NCI-H146 treated with DMSO at 0.1 percent for 48 hours (cell line): ENCODE measurements around the gene RGPD8.
"Not testable (repeated sequence)": the region's sequence is repeated elsewhere in the genome, so short reads cannot be mapped to it uniquely, and the experiment has no call there.

Experiments
- DNase-seq: peaks from one replicate; lab custom pipeline; 2025; ENCODE audit not compliant: unreplicated experiment; lab: John Stamatoyannopoulos, UW

Gene RGPD8

DNA sequence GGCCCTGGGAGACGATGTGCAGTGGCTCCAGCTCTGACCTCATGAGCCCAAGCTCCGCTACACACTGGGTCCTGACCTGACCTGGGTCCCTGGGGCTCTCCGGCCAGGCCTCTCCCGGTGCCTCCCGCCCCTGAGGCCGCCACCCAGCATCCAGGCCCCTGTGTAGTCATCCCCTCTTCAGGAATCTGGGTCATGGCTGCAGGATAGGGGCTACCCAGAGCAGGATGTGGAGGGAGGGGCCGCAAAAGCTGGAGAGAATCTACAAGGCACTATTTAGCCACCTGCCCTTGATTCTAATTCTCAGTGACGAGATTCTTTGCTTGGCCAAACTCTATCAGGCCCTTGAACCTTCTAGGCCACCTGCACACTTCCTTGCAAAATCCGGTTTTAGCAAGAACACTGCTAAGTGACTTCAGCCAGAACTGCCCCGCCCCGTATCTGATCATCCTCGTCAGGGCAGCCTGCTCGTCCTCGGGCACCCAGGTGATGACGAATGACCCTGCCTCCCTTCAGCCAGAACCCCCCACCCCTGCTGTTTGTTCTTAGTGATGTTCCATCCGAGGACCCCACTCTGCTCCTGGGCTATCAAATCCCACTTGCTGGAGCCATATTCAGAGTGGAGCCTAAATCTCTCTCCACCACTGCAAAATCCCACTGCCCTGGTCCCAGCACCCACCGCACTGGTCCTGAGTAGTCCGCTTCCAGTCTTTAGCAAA is 2.4 kb upstream of the RGPD8 start:
- not testable (repeated sequence) for DNase-seq

DNA sequence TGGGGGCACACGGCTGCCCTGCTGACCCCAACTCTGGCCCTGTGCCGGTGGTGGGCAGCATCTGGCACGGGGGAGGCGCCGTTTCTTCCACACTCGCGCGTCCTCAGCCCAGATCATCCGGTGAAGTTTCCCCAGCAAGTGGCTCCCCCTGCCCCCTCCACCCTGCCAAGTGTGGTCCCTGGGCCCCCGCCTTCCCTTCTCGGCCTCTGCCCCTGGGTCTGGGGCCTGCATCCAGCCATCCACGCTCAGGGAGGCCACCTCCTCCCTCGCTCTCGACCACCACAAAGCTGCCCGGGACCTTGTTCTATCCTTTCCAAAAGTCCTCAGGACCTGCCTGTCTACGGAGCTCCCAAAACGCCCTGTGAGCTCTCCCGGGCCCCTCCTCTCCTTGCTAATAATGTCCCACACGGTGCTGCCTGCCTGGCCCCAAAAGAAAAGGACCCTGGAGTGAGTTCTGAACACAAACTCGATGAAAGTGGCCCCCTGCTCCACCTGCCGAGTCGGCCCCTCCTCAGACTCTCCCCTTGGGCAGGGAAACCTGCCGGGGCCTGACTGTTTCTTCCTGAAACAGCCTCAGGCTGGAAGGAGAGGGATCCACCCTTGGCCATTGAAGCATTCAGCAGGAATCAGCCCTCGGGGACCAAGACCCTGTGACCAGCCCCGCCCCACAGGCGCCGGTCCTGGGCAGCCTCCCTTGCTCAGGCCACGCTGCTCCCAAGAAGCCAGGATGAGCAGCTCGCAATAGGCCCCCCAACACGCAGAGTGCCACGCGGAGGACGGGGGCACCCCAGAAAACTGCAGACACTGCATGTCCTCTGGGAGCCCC is 1.7 kb upstream of the RGPD8 start:
- not testable (repeated sequence) for DNase-seq

DNA sequence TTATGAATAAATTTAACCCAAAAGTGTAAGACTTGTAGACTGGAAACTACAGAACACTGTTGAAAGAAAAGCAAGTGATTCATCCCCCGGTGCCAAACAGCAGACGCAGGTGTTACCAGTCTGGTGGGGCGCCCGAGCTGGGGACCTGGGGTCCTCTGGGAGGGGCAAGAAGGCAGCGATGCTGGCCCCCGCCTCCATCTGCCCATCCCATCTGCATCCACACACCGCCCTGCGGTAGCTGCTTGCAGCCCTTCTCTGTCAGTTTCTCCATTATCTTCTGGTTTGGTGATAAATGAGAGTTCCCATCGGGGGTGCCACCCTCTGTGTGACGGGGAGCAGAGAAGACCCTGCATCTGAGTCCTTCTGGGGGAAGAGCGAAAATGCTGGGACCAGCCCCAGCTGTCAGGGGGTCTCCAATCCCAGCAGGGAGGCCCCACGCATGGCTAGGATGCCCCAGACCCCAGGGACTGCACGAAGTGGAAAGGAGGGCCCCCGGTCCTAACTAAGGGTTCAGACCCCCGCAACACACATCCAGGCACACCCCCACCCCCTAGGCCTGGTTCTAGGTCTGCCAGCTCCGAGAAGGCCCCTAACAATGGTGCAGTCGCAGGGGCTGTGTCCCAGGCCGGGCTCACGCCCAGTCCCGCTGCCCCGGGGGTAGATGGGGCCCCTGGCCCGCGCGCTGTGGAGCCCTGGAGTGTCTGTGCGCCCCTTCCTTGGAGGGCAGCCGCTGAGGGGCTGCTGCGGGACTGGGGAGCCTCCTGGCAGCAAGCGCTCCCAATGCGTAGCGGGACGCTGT is 686 bp upstream of the RGPD8 start:
- no peak for DNase-seq

DNA sequence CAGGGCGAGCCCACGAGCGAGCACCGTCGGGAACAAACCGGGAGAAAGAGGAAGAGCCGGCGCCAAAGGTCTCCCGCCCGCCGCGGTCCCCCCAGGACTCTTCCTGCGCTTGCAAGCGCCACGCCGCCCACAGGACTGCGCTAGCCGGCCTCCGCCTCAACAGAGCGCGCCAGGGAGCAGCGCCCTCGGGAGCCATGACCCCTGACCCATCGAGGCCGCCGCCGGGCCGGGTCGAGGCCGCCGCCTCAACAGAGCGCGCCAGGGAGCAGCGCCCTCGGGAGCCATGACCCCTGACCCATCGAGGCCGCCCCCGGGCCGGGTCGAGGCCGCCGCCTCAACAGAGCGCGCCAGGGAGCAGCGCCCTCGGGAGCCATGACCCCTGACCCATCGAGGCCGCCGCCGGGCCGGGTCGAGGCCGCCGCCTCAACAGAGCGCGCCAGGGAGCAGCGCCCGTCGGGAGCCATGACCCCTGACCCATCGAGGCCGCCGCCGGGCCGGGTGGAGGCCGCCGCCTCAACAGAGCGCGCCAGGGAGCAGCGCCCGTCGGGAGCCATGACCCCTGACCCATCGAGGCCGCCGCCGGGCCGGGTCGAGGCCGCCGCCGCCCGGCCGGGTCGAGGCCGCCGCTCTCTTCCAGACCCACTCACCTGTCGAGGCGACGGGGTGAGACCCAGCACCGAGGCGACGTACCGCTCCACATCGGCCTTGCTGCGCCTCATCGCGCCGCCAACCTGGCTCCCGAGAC is 538 bp downstream of the RGPD8 start:
- DNase-seq, result not testable (repeated sequence)

DNA sequence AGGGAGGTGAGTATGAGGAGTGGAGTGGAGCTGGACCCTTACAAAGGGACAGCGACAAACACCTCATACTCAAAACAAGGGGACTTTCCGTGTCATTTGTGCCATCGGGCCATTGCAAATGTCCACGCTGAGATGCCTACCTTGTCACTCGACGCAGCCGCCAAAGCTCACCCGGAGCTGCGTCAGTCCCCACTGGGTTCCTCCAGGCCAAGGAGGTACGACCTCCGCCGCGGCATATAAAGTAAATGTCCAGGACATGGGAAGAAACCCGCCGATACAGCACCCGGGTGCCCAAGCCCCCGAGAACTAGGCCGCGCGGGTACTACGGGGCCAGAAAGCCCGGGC is 1.1 kb downstream of the RGPD8 start:
- DNase-seq, result not testable (repeated sequence)

DNA sequence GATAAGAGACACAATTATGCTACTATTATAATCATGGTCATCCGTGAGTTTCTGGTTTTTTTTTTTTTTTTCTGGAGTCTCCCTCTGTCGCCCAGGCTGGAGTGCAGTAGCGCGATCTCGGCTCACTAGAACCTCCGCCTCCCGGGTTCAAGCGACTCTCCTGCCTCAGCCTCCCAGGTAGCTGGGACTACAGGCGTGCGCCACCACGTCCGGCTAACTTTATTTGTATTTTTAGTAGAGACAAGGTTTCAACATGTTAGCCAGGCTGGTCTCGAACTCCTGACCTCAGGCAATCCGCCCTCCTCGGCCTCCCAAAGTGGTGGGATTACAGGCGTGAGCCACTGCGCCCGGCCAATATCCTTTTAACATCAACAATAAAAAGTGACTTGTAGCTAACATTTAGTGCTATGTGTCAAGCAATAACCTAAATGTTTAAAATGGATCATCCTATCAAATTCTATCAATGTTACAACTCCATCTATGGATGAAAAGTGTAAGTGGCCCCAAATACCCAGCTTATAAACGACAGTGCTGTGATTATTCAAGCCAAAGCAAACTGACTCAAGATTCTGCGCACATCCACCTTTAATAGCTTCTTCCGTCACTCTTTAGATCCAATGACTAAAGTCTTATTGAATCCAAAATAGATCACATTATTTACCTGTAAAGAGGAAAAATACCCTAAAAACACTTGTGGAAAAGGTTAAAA is 1.7 kb downstream of the RGPD8 start:
- DNase-seq, result not testable (repeated sequence)

DNA sequence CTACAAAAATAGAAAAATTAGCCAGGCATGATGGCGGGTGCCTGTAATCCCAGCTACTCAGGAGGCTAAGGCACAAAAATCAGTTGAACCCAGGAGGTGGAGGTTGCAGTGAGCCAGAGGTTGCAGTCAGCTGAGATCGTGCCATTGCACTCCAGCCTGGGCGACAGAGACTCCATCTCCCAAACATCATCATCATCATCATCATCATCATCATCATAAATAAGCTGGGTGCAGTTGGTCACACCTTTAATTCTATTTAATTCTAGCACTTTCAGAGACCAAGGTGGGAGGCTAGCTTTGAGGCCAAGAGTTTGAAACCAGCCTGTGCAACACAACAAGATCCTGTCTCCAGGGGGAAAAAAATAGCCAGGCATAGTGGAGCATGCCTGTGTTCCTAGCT is 8.9 kb downstream of the RGPD8 start:
- DNase-seq, result not testable (repeated sequence)

DNA sequence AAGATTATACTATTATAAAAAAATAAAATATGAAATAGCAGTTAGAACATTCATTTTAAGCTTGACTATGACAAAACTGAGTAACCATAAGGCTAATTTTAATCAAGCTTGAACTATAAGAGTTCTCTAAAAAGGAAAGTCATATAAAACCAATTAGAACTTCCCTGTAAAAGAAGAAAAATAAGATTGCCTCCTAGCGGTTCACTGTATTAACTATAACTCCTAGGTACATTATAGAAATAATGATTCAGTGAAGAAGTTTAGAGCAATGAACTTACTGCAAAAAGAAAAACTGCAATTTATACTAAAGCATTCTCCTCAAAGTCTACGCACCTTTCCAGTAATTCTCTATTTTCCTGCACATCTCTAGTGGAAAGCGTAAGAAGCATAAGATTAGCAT is 16.6 kb downstream of the RGPD8 start:
- not testable (repeated sequence) for DNase-seq

DNA sequence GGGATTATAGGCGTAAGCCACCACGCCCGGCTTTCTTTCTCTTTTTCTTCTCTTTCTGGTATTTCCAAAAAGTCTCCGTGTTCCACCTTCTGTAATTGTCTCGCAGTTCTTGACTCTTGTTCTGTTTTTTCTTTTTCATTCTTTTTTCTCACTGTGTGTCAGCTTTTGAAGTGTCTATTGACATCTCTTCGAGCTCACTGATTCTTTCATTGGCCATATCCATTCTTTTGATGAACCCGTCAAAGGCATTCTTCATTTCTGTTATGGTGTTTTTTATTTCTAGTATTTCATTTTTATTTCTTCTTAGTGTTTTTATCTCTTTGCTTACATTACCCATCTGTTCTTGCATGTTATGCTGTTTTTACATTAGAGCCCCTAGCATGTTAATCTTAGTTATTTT is 73.4 kb downstream of the RGPD8 start:
- not testable (repeated sequence) for DNase-seq

DNA sequence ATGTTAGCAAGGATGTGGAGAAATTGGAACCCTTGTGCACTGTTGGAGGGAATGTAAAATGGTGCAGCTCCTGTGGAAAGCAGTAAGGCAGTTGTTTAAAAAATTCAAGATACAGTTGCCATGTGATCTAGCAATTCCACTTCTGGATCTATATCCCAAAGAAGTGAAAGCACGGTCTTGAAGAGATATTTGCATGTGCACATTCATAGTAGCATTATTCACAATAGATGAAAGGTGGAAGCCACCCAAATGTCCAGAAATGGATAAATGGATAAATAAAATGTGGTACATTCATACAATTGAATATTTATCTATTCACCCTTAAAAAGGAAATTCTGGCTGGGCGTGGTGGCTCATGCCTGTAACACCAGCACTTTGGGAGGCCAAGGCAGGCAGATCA is 79.1 kb downstream of the RGPD8 start:
- DNase-seq, result not testable (repeated sequence)

DNA sequence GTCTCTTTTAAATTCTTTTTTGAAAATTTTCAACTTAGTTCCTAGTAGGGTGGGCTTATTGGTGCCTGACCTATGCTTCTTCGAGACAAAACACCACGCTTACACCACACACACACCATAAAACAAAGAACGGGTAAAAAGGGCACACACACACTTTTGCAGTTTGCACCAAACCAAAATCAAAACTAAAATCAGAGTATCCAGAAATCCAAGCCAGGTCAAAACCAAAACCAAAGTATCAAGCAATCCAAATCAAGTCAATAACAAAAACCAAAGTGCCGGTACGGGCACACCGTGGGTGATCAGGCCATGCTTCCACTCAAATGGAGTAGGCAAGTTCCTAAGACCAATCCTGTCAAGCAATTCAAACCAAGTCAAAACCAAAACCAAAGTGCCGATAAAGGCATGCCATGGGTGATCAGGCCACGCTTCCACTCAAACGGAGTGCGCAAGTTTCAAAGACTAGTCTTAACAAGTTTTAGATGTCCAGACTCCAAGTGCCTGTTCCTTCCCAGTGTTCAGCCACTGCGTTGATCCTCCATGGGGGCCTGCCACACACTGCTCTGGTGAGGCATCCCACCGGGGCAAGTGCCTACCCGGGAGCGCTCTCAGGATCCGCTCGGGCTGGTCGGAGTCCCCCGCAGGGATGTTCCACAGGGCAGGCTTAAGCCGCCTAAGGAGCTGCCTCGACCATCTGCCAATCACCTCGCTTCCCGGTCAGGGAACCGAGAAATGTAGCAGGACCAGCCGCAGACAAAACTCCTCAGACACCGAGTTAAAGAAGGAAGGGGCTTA is 80.4 kb downstream of the RGPD8 start:
- not testable (repeated sequence) for DNase-seq

DNA sequence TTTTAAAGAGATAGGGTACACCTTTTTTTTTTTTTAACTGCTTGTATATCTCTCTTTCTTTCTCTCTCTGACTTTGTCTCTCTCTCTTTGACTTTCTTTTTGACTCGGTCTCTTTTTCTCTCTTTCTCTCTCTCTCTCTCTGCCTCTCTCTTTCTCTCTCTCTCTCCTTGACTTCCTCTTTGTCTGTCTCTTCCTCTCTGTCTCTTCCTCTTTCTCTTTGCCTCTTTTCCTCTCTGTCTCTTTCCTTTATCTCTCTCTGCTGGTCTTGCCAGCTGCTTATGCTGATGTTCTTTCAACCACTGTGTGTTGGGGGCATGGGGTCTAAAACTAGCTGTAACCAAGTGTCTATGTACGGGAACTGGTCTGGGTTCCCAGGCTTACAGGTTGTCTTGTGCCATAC is 81.2 kb downstream of the RGPD8 start:
- not testable (repeated sequence) for DNase-seq

DNA sequence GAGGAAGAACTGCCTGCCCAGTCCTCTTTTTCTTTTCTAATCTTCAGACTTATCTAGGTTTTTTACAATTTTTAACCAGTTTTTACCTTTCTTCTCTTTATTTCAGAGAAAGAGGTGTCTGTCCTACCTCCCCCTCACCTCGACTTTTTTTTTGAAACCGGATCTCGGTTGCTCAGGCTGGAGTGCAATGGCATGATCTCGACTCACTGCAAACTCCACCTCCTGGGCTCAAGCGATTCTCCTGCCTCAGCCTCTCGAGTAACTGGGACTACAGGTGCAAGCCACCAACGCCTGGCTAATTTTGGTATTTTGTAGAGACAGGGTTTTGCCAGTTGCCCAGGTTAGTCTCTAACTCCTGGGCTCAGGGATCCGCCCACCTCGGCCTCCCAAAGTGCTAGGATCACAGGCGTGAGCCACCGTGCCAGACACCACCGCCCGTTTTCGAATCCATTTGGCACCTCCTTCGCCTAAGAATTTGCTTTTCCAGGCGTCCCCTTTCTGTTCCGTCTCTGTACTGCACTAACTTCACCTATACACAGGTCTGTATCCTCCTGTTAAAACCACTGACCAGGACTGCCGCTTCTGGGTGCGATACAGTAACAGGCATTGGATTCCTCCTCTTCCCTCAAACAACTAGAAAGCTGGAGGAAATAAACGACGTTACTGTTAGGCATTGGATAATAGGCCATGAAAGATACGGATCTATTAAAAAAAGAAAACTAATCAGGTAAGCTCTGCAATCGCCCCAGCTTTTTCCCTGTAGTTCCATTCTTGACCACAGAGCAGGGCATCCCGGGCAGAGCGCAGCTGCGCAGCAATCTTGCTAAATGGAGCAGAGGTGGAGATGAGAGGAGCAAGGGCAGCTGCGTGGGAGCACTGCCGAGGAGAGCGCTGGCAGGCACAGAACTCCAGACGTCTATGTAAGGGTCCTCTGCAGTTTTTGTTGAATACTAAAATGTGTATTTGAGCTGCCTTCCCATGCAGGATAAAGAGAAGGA is 88.1 kb downstream of the RGPD8 start:
- no peak for DNase-seq

DNA sequence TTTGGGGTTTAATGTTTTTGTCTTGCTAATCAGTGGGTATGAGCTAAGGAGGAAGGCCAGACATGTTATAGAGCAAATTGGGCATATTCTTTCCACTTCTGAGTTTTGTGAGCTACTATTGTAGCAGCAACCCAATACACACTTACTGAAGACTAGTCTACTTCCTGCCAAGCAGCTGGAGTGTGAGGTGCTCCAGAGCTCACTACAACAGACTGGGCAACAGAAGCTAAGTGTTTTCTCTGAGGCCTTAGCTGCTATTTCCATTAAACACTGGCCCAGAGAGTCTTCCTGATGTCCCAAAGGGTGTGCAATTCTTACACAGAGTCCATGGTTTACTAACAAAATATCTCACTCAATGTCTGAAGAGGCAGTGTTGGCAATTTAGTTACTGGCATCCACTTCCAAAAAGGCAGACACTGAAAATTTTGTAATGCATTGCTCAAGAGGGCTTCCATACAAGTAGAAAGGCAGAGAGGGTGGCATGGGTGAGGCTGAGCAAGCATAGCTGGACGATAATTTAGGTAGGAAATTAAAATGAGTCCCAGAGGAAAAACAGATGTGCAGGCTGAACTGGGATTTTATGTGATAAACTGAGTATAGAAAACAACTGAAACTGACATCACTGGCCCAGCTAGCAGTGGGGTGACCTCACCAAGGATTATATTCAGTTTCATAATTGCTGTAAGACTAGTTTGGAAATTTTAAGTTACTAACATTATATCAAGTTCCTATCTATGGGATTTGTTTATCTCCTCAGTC is 89.4 kb downstream of the RGPD8 start:
- DNase-seq, result no peak

DNA sequence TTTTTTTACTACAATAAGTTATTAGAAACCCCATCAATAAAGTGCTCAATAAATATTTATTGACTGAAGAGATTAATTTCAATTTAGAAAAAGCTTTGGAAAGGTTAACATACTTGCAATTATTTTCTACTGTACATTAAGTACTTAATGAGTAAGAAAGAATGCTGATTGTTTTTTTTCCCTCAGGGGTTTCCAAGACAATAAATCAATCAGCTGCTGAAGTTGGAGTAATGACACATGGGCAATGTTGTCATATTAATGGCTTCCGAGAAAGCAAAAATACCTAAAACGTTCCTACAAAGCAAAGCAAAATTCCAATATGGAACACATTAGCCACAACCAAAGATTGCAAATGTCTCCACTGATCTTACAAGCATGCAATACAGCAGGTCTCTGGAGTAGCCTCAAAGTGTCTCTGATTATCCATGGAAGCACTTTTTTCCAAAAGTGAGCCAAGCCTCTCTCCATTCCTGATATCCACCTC is 91.3 kb downstream of the RGPD8 start:
- no peak for DNase-seq

DNA sequence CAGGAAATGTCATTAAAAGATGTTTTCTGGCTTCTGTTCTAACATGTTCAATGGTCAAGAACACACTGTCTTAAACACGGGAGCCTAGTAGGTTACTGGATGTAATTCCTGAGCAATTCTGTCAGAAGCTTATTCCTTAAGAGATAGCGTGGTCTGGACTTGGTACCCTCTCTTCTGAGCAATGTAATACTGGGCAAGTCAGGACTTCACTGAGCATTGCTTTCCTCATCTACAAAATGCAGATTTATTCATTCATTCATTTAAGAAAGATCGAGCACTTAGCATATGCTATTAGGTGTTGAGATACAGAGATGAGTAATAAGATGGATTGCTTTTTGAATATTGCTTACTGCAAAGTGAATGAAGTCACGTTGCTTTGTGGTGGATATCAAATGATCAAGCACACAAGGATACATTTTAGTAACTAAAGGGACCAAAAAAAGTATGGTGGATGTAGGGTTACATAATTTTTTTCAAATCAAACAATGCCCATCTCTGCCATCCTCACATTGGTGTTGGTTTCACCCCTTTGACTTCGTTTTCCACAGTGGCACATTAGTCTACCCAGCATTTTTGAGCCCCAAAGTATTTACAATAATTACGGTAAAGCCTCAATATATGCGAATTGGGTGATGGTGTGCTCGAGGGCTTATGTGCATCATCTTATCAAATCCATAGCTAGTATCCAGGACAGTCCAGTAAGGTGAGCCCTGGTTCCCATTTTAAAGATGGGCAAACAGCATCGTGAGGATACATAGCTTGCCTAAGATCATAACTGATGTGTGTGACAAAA is 92.8 kb downstream of the RGPD8 start:
- DNase-seq, result no peak

DNA sequence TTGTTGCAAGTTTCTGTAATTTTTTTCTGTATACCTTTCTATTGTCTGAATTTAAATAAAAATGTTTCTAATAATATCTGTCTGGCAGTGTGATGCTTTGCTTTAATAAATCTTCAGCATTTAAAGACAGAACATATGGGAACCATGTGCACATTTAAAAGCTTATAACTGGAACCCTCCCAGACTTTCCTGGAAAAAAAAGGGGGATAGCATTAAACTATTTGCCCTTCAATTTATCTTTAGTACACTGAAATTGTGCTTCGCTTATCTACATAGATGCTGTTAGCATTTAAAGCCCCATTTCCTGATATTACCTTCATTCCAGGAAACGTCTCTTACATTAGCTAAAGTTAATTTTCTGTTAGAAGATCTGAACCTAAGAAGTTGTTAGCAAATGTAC is 93.5 kb downstream of the RGPD8 start:
- no peak for DNase-seq
